ENCODE results near the gene ST6GALNAC6.

The ST6GALNAC6 gene, protein sequence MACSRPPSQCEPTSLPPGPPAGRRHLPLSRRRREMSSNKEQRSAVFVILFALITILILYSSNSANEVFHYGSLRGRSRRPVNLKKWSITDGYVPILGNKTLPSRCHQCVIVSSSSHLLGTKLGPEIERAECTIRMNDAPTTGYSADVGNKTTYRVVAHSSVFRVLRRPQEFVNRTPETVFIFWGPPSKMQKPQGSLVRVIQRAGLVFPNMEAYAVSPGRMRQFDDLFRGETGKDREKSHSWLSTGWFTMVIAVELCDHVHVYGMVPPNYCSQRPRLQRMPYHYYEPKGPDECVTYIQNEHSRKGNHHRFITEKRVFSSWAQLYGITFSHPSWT

DNA sequence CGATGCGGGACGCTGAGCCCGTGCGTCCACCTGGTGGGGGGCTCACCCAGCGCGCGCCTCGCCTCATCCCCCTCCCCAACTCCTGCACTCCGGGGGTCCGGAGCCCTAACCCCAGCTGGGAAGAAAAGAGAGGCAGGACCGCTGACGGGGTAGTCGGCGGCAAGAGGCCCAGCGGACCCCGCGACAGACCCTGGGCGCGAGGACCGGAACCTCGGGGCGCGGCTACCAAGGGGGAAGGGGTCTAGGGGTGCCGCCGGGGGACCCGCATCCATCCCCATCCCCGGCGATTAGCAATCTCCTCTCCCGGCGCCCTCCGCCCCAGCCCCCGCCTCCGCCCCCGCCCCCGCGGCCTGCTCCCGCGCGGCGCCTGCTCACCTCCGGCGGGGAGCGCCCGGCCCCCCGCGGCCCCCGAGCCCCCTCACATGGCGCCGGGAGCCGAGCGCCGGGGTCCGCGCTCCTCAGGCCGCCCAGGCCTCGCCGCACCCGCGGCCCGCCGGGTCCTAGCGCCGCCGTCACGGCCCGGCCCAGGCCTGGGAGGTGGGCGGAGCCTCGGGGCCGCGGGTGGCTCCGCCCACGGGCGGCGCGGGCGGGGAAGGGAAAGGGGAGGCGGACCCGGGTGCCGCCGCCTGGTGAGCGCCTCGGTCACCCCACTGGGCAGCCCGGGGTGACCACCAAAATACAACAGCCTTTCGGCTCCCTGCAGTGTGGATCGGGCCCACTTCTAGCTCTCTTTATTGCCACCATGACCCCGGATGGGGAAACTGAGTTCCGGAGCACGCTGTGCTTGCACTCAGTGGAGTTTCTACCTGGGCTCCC is at the start of gene ST6GALNAC6:
Gene ST6GALNAC6, minus strand, starts transcription at position 476 of the 816 bp plus-strand sequence. CDS start 1,622 bp downstream, outside the sequence.
- peak; percentile 61 to 82 for DNase-seq

DNA sequence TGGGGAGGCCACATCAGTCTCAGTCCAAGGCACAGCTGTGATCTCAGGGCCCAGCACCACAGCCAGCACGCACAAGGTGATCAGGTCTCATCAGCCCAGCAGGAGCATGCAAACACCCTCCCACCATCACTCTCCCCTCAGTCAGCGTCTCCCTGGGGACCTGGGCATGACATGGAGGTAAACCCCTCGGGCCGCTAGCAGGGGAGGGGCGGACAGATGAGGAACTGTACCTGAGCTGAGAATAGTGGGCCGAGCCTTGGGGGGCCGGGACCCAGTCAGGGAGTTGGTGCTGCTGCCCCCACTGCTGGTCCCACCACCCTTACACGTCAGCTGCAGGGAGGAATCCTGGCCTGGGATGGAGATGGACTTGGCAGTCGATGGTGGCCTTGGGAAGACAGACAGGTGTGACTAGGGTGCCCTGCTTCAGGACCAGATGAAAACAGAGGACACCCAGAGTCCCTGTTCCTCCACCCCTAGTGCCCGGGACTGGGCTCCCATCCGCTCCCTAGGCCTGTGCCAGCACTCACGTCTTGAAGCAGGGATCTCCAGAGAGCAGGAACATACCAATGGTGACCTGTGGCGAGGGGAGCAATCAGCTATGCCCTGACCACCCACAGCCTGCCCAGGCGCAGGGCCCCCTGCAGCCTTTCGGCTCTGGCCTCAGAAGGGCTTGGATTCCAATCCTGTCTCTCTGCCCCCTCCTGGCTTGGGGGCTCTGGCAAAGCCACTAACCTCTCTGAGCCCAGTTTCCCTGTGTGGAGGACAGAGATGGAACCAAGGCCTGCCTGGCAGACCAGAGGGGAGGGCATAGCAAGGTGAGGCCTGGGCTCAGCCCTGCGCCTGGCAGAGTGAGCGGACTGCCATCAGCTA is 48.7 kb upstream of the ST6GALNAC6 start:
- DNase-seq: no peak

DNA sequence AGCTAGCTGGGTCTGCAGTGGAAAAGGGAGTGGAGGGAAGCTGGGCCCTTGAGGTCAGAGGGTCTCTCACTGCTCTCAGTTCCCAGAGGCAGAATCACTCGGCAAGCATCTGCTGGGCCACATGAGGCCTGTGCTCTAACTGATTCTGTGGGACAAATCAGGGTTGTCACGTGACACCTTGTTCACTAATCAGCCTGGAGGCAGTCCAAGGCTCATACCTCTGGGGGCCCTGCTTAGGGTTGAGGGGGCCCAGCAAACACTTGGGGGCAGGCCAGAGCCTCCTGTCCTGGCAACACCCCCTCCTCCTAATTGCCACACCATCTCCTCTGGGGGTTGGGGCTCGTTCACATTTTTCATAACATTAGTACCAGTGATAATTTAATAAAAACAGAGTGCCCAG is 47.3 kb upstream of the ST6GALNAC6 start:
- DNase-seq: no peak

DNA sequence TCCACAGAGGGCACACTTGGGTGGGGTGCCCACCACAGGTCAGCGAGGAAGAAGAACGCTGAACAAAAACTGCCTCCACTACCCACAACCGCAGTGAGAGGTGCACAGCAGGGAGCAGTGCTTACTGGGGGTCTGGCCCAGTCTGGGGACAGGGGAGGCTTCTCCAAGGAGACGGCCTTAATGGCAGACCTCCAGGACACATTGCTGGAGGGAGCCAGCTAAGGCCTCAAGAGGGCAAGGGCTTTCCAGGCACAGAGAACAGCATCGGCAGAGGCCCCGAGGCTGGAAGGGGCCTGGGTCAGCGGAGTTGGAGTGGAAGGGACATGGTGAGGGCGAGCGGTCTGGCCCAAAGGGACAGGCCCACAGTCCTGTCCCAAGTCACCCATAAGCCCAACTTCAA is 46.5 kb upstream of the ST6GALNAC6 start:
- DNase-seq: no peak

DNA sequence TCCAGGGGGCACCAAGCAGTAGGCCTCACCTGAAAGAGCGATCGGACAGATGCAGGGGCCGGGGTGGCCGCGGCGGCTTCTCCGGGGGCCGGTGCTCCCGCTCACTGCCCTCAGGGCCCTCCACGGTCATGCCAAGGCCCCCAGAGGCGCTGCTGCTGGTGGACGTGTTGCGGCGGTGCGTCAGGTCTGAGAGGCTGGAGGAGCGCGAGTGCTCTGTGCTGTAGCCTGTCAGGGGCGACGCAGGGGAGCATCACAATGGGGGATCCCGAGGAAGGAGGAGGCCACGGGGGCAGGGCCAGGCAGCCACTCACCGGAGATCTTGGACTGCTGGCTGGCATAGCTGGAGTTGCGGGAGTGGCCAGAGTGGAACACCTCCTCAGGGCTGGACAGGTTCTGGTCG is 45.9 kb upstream of the ST6GALNAC6 start:
- no peak for DNase-seq

DNA sequence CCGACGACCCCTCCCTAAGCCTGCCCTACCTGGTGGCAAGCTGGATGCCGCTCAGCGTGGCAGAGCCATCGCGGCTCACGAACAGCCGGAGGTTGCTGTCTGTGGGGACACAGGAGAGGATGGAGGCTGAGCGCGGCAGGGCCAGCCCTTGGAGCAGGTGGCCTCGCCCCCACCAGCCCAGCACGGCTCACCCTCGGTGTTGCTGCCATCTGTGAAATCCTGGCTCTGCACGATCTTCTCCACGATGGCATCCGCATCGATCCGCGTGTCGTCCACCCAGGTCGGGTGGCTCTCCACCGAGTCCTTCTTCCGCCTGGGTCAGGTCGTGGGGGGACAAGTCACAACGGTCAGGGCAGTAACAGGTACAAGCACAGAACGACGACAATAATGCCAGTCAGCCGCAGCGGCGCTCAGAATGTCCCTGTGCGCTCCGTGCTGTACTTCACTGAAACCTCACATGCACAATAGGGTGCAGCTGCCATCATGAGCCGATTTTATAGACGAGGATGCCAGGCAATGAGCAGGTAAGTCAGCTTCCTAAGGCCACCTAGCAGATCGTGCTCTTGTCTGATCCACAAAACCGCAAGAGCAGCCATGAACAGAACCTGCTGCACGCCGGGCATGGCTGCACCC is 45.3 kb upstream of the ST6GALNAC6 start:
- DNase-seq: no peak

DNA sequence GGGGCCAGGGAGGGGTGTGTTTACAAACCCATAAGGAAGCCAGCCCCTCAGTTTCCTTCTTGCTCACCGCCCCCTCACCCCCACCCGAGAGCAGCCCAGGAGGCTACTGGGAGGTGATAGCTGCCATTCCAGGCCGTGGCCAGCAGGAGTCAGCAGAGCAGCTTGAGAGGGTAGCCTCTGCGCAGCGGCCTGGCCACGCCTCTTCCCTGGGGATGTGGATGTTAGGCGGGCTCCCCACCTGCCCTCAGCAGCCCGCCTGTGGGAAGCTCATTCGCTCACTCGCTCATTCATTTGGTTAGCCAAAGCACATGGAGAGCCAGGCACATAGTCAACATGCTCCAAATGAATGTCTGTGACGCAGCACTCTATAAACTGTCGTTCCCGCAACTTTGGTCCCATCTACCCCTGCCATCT is 44.3 kb upstream of the ST6GALNAC6 start:
- peak; percentile 76 to 77 for DNase-seq

DNA sequence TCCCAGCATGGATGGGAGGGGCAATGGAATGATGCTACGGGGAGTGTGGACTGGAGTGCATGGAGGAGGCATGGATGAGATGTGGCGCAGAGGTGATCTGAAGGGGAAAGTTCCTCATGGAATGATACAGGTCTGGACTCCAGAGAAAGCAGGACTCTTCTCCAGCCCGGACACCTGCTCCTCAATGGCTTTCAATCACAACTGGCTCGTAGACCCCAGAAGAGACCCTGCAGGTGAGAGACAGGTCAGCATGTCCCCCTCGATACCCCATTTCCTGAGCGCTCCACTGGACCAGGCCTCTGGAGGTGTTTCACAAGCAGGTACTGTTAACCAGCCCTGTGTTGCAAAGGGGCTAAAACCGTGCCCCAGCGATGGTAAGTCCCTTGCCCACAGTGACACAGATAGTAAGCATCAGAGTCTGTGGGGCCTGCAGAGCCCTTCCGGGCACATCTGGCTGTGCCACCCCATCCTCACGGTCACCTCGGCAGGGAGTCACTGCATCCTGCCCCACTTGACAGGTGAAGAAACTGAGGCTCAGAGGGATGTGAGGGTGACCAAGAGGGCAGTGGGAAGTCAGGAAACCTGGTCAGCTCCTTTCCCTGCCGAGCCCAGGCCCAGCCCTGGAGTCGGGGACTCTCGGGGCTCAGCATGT is 43.7 kb upstream of the ST6GALNAC6 start:
- no peak for DNase-seq

DNA sequence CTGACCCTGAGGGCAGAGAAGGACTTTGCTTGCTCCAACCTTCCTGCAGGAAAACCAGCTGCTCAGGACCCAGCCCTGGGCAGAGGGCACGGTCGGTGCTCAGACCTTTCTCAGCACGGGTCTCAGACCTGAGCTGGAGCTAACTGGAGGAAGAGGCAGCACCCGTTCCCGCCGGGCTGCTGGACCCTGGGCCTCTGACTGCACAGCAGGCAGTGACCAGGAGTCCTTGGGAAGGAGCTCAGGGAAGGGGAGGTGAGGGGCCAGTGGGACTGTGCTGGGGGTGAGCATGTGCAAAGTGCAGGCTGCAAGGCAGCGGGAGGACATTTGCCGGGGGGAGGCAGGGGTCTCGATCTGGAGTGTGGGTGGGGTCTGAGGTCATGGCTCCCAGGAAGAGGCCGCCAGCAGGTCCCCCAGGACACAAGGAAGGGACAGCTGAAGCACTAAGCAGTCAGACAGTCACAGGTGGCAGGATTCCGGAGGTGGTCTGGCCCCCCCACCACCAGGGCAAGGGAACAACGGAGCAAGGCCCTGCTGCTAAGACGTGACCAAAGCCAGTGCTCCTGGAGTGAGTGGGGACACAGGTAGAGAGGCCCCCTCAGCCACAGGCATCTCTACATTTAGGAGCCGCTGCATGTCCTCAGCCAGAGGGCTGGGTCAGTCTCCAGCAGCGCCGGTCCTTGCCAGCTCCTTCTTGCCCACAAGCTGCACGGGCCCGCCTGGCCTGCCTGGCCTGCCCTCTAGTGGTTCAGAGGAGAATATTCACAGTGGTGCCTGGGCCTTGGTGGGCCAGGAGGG is 43.0 kb upstream of the ST6GALNAC6 start:
- DNase-seq: peak in 1 of 2 experiments; percentile 36

DNA sequence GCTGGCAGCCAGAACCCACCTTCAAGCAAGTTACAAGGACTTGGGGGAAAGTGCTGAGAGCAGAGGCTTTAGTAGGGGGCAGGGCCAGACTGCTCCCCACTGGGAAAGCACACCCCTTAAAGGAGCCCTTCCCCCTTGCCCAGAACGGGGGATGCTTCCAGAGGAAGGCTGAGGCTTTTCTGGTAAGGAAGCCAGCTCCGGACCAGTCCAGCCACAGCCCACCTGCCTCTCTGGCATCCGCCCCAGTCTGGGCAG is 42.5 kb upstream of the ST6GALNAC6 start:
- no peak for DNase-seq

DNA sequence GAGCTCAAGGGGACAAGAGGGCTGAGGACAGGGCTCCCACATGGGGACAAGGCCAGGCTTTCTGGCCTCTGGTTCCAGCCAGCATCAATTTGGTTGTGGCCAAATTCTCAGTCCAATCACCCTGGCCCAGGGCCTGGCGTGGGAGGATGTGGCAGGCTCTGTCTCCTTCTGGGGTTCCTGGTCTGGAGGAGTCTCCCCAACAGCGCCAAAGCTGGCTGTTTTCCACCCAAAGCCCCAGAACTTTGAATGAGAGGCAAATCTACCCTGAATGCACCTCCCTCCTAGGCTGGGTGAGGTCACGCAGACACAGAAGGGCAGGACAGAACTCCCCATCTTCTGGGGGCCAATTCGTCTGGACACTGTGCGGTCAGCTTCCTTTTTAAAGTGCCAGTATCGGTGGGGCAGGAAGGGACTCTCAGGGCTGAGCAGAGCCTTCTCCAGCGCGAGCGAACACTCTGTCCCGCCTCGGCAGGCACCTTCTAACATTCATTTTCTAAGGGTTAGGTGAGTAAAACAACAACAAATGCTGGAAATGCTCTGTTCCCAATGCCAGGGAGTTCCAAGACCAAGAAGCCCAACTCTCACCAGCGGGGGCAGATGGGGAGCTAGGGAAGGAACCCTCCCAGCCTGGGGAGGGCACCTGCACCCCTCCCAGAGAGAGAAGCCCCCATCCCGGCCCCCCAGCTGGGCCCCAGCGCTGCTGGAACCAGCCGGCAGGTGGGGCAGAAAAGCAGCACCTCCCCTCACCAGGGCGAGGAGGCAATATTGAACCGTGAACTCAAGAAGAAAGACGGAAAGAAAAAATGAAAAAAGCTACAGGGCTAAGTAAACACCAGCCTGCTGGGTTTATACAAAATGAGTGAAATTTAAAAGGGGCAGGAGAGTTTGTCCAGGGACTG is 41.9 kb upstream of the ST6GALNAC6 start:
- no peak for DNase-seq

DNA sequence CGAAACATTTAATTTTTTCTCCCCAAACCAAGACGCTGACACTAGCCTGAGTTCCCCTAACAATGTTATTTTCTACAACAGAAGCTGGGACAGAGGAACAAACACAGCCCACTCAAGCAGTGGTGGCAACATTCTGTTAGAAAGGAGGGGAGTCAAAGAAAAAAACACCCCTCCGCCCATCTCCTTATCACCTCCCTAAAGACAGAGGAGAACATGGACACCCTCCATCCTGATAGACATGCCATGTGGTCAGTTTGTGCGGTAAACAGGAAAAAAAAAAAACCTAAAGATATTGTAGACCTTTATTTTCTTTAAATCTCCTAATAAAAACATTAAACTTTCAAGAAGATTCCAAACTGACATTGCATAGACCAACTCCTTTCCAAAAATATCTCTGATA is 41.2 kb upstream of the ST6GALNAC6 start:
- no peak for DNase-seq

DNA sequence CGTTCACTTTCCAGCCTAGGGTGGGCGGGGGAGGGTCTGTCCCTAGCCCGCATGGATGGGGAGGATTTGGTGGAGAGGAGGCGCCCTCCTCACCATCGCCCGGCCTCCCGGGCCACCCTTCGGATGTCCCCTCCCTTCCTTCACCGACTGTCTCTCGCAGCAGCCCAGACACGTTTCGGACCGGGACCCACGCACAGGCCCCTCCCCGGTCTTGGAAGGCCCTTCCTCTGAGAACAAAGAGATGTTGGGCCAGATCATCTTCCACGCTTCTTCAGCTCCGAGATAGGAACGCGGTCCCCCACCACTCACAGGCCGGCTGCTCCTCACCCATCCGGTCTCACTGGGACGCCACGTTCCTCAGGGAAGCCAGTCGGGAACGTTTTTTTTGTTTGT is 38.9 kb upstream of the ST6GALNAC6 start:
- DNase-seq: no peak

DNA sequence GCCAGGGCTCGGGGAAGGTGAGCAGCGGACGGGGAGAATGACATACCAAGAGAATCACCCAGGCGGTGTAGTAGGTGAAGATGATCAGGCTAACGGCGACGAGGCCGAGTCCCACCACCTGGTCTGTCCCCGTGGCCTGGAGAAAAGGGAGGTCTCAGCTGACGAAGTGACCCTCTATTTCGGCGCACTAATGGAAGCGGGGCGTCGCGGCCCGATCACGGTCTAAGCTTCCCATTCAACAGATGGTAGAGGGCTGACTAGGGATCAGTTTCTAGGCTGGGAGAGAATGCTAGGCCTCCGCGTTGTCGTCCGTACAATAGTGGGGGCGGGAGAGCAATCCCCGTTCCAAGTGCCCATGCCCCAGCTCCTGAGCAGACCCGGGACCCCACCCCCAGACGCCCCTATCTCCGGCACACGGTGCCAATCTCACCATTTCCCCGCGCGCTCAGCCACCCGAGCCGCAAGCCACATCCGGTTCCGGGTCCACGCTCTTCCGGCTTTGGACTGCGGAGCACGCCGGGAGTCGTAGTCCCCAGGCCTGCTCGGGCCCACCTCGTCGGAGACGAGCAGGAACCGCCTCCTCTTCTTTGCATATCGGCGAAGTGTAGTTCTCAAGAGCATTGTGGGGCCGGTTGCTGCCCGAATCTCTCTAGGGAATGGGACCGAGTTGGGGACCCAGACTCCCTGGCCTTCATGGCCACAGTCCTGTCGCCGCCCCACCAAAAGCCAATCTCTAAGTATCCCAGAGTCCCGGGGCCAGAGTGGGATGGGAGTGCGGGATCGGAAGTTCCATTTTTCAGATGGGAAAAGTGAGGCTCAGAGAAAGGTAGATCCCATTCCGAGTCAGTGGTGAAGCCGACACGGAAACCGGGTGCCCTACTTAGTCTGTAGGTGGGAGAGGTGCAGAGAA is 38.2 kb upstream of the ST6GALNAC6 start, which contains the start of gene DPM2:
Gene DPM2, minus strand, starts transcription at position 467 of the 910 bp plus-strand sequence. Its CDS starts 34 bp downstream, at position 433.
- peak; percentile 82 to 88 for DNase-seq

DNA sequence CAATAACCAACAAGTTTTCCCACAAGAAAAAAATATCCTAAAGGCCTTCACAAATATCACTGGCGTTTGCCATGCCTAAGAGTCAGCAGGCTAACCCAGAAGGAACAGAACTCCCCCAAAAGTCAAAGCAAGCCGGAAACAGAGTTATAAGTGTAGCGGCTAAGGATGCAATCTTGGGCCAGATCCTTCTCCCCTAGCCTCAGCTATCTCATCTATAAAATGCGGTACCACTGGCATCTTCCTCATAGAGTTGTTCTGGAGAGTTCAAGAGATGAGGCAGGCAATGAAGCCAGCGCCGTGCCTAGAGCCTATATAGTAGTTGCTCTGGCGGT is 37.6 kb upstream of the ST6GALNAC6 start:
- DNase-seq: no peak

DNA sequence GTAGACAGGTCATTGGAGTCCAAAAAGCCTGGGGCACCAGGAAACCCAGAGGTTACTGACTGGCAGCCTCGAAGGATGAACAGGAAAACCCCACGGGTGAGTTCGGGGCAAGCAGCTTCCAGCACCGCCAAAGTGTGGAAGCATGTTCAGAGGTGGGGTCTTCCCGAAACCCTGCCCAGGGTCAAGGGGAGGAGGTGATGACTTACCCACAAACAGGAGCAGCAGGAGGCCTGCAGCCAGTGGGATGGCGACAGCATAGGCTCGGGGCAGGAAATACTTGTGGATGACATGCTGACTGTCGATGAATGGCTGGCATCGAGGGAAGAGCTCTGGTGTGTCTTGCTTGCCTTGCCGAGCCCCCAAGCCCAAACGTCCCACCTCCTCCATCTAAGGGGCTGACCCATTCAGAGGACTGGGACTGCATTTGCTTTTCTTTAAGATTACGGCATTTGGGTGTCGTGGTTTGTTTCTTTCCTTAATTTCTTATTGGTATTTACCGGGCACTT is 37.0 kb upstream of the ST6GALNAC6 start:
- DNase-seq: no peak

DNA sequence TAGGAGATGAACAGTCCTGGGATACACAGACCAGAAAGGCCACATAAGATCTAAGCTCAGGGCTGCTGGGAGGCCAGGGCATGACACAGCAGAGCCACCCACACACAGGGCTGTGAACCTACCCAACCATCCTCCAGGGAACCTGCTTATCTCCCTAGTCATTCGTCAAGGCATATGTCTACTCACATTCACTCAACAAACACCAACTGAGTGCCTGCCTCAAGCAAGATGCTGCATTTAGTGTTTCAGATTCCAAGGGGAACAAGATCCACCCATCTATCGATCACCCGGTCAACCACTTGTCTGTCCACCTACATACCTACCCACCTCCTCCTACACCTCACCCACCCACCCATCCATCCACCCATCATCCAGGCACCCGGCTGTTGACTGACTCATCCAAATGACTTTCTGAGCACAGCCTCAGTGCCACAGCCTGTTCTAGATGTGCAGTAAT is 36.4 kb upstream of the ST6GALNAC6 start:
- peak in 1 of 2 experiments; percentile 55 for DNase-seq

DNA sequence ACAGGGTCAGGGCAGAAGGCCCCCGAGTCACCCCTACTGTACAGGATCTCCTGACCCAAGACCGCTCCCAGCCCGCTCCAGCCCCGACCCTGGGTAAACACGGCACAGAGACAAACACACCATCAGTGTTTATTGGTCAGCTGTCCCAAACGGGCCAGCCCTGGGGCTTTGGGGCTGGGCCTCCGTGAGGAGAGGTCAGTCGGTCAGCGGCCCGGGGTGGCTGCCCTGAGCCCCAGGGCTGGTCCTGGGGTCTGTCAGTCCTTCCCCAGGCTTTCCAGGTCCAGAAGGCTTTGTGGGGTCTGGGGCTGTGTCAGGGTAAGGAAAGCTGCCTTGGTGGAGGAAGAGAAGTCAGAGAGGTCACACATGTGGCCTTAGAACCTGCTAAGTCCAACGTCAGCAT is 35.6 kb upstream of the ST6GALNAC6 start:
- DNase-seq: no peak

DNA sequence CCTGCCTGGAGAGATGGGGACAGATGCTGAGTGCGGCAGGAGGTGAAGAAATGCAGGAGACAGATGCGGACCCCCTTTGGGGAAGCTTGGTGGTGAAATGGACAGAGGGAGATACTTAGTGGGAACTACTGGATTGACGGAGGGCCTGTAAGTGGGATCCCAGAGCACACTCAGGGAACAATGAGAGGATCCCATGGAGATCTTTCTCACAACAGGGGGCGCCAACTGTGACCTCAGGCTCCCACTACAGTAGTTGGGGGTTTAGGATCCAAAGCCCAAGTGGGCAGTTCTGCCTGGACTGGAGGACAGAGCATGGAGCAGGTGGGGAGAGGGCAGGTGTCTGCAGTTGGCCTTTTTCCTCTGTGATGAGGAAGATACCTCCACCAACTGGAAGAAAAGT is 34.8 kb upstream of the ST6GALNAC6 start:
- DNase-seq: no peak
